ENCODE results near the gene RAD50.

DNA sequence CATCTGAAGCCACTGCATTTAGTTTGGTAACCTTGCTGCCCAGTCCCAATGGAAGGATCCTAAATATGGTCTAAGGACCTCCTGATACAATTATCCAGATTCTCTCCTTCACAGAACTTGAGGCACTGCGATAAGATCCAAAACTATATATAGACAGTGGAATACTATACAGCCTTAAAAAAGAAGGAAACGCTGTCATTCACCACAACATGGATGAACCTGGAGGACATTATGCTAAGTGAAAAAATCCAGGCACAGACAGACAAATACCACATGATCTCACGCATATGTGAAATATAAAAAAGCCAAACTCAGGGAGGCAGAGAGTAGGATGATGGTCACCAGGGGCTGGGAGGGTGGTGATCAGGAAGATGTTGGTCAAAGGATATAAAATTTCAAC is 114.2 kb downstream of the RAD50 start:
- TF ChIP-seq, protein P1, sequence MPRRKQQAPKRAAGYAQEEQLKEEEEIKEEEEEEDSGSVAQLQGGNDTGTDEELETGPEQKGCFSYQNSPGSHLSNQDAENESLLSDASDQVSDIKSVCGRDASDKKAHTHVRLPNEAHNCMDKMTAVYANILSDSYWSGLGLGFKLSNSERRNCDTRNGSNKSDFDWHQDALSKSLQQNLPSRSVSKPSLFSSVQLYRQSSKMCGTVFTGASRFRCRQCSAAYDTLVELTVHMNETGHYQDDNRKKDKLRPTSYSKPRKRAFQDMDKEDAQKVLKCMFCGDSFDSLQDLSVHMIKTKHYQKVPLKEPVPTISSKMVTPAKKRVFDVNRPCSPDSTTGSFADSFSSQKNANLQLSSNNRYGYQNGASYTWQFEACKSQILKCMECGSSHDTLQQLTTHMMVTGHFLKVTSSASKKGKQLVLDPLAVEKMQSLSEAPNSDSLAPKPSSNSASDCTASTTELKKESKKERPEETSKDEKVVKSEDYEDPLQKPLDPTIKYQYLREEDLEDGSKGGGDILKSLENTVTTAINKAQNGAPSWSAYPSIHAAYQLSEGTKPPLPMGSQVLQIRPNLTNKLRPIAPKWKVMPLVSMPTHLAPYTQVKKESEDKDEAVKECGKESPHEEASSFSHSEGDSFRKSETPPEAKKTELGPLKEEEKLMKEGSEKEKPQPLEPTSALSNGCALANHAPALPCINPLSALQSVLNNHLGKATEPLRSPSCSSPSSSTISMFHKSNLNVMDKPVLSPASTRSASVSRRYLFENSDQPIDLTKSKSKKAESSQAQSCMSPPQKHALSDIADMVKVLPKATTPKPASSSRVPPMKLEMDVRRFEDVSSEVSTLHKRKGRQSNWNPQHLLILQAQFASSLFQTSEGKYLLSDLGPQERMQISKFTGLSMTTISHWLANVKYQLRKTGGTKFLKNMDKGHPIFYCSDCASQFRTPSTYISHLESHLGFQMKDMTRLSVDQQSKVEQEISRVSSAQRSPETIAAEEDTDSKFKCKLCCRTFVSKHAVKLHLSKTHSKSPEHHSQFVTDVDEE (CRISPR knock-in tag; IDR thresholded peaks at IDR 0.05): no peak
- TF ChIP-seq ZC3H10 (CRISPR knock-in tag; IDR thresholded peaks at IDR 0.05) (no peak), ZNF8 (CRISPR knock-in tag; IDR thresholded peaks at IDR 0.05) (no peak), ZNF565 (CRISPR knock-in tag; conservative IDR thresholded peaks at IDR 0.05; ENCODE audit: low read depth) (no peak), OSR1 (CRISPR knock-in tag; IDR thresholded peaks at IDR 0.05) (no peak), GLIS3 (CRISPR knock-in tag; IDR thresholded peaks at IDR 0.05) (no peak), TOX (CRISPR knock-in tag; IDR thresholded peaks at IDR 0.05; ENCODE audit: borderline replicate concordance) (no peak), ZFP30 (CRISPR knock-in tag; IDR thresholded peaks at IDR 0.05) (no peak), RARB (CRISPR knock-in tag; IDR thresholded peaks at IDR 0.05) (no peak), ARNTL (CRISPR knock-in tag; IDR thresholded peaks at IDR 0.05; ENCODE audit: borderline replicate concordance, low read depth) (no peak)
- TF ChIP-seq, protein P2, sequence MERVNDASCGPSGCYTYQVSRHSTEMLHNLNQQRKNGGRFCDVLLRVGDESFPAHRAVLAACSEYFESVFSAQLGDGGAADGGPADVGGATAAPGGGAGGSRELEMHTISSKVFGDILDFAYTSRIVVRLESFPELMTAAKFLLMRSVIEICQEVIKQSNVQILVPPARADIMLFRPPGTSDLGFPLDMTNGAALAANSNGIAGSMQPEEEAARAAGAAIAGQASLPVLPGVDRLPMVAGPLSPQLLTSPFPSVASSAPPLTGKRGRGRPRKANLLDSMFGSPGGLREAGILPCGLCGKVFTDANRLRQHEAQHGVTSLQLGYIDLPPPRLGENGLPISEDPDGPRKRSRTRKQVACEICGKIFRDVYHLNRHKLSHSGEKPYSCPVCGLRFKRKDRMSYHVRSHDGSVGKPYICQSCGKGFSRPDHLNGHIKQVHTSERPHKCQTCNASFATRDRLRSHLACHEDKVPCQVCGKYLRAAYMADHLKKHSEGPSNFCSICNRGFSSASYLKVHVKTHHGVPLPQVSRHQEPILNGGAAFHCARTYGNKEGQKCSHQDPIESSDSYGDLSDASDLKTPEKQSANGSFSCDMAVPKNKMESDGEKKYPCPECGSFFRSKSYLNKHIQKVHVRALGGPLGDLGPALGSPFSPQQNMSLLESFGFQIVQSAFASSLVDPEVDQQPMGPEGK (CRISPR knock-in tag; IDR thresholded peaks at IDR 0.05; ENCODE audit: borderline replicate concordance): no peak

All from SK-N-SH treated with all-trans-retinoic acid at 6 μM for 48 hours (cell line).